WTC11 (cell line): Measurements from ENCODE around the gene NAA80. TPM values are rescaled to one million over a fixed set of nuclear protein-coding genes. Genes with fewer than 3 reads are reported as not detected.

Experiments used
- ATAC-seq: fragments of 200-7000 bp; cut with Tn5 transposase; 2 replicates; pipeline ENCODE4 v1.10.0; 2021; ENCODE audit warnings: mild to moderate bottlenecking, moderate library complexity
- CTCF ChIA-PET: fragments of 300-600 bp; sonication (Branson Sonifier 250); formaldehyde crosslinking; loops from one replicate; lab custom pipeline; 2021; ENCODE audit warnings: antibody characterized with exemption; lab: Charles Lee
- POLR2A ChIA-PET: fragments of 350-600 bp; sonication (Branson Sonifier 250); formaldehyde crosslinking; loops from one replicate; lab custom pipeline; 2021; ENCODE audit warnings: antibody characterized with exemption; lab: Charles Lee
- DNase-seq: peaks from one replicate; pipeline ENCODE4 v3.0.0; 2021; ENCODE audit warnings: low spot score
- H3K27ac Mint-ChIP-seq: 2 replicates; pipeline ENCODE4 v1.8.0; 2021; ENCODE audit warnings: mixed read lengths
- H3K27me3 Mint-ChIP-seq: 2 replicates; pipeline ENCODE4 v1.8.0; 2021; ENCODE audit warnings: low read depth, mild to moderate bottlenecking, moderate library complexity, mixed read lengths
- H3K36me3 Mint-ChIP-seq: 2 replicates; pipeline ENCODE4 v1.8.0; 2021; ENCODE audit warnings: mixed read lengths
- H3K4me1 Mint-ChIP-seq: 2 replicates; pipeline ENCODE4 v1.8.0; 2022; ENCODE audit warnings: mixed read lengths
- H3K4me3 Mint-ChIP-seq: 2 replicates; pipeline ENCODE4 v1.8.0; 2021; ENCODE audit warnings: mild to moderate bottlenecking, moderate library complexity, mixed read lengths
- H3K9me3 Mint-ChIP-seq: 2 replicates; pipeline ENCODE4 v1.8.0; 2021; ENCODE audit warnings: mixed read lengths
- ATF1 ChIP-seq: sonication (generic); formaldehyde crosslinking; IDR thresholded peaks from 2 replicates; pipeline ENCODE4 v1.8.1; 2023; ENCODE audit warnings: mild to moderate bottlenecking, moderate library complexity, missing genetic modification reagents
- CBFB ChIP-seq: sonication (generic); formaldehyde crosslinking; IDR thresholded peaks from 2 replicates; pipeline ENCODE4 v1.8.1; 2022; ENCODE audit warnings: mild to moderate bottlenecking, low read depth, missing genetic modification reagents
- CREB1 ChIP-seq: sonication (generic); formaldehyde crosslinking; IDR thresholded peaks from 2 replicates; pipeline ENCODE4 v1.8.0; 2023; ENCODE audit warnings: mild to moderate bottlenecking, missing genetic modification reagents
- IRF2 ChIP-seq: sonication (generic); formaldehyde crosslinking; IDR thresholded peaks from 2 replicates; pipeline ENCODE4 v1.8.0; 2022; ENCODE audit warnings: low read depth, missing genetic modification reagents, borderline replicate concordance
- JAZF1 ChIP-seq: fragments of 250-450 bp; sonication (Bioruptor Pico); IDR thresholded peaks from 2 replicates; pipeline ENCODE4 v1.9.0; 2021; ENCODE audit warnings: moderate library complexity, mild to moderate bottlenecking, inconsistent platforms
- NFYB ChIP-seq: sonication (generic); formaldehyde crosslinking; conservative IDR thresholded peaks from 2 replicates; pipeline ENCODE4 v1.8.0; 2022; ENCODE audit warnings: low read depth, missing genetic modification reagents
- NR1H2 ChIP-seq: sonication (generic); formaldehyde crosslinking; IDR thresholded peaks from 2 replicates; pipeline ENCODE4 v1.9.0; 2021; ENCODE audit warnings: mild to moderate bottlenecking, moderate library complexity, missing genetic modification reagents
- OVOL2 ChIP-seq: fragments of 250-450 bp; sonication (Bioruptor Pico); IDR thresholded peaks from 2 replicates; pipeline ENCODE4 v1.9.0; 2021; ENCODE audit warnings: mild to moderate bottlenecking, borderline replicate concordance
- PRRX2 ChIP-seq: fragments of 250-450 bp; sonication (Bioruptor Pico); IDR thresholded peaks from 2 replicates; pipeline ENCODE4 v1.8.0; 2021; ENCODE audit warnings: mild to moderate bottlenecking
- SMAD3 ChIP-seq: sonication (generic); formaldehyde crosslinking; IDR thresholded peaks from 2 replicates; pipeline ENCODE4 v1.8.0; 2022; ENCODE audit warnings: missing genetic modification reagents, mild to moderate bottlenecking, borderline replicate concordance
- SMAD4 ChIP-seq: sonication (generic); formaldehyde crosslinking; IDR thresholded peaks from 2 replicates; pipeline ENCODE4 v1.8.0; 2022; ENCODE audit warnings: mild to moderate bottlenecking, missing genetic modification reagents
- SOX15 ChIP-seq: fragments of 250-450 bp; sonication (Bioruptor Pico); IDR thresholded peaks from 2 replicates; pipeline ENCODE4 v1.9.0; 2021; ENCODE audit warnings: mild to moderate bottlenecking
- TCF7 ChIP-seq: sonication (generic); formaldehyde crosslinking; IDR thresholded peaks from 2 replicates; pipeline ENCODE4 v1.8.0; 2022; ENCODE audit warnings: mild to moderate bottlenecking, low read depth, missing genetic modification reagents, moderate library complexity
- TEAD1 ChIP-seq: sonication (generic); formaldehyde crosslinking; IDR thresholded peaks from 2 replicates; pipeline ENCODE4 v1.8.0; 2022; ENCODE audit warnings: mild to moderate bottlenecking, missing genetic modification reagents
- total RNA-seq: library from RNA; stranded (reverse); gene quantifications from 3 replicates; pipeline ENCODE4 v1.2.3, GENCODE V29; 2021
- TF ChIP-seq, protein P1 (sequence below): sonication (generic); formaldehyde crosslinking; IDR thresholded peaks from 2 replicates; pipeline ENCODE4 v1.8.0; 2023; ENCODE audit warnings: missing genetic modification reagents, mild to moderate bottlenecking, borderline replicate concordance
- TF ChIP-seq, protein P2 (sequence below): sonication (generic); formaldehyde crosslinking; IDR thresholded peaks from 2 replicates; pipeline ENCODE4 v1.8.1; 2023; ENCODE audit warnings: mild to moderate bottlenecking, moderate library complexity, missing genetic modification reagents
- TF ChIP-seq, protein P3 (sequence below): sonication (generic); formaldehyde crosslinking; IDR thresholded peaks from 2 replicates; pipeline ENCODE4 v1.8.0; 2023; ENCODE audit warnings: missing genetic modification reagents
- TF ChIP-seq, protein P4 (sequence below): fragments of 250-450 bp; sonication (Bioruptor Pico); IDR thresholded peaks from 2 replicates; pipeline ENCODE4 v2.1.2; 2022; ENCODE audit warnings: mild to moderate bottlenecking, moderate library complexity
- TF ChIP-seq, protein P5 (sequence below): sonication (generic); formaldehyde crosslinking; IDR thresholded peaks from 2 replicates; pipeline ENCODE4 v1.8.1; 2023; ENCODE audit warnings: mild to moderate bottlenecking, missing genetic modification reagents
- TF ChIP-seq, protein P6 (sequence below): sonication (generic); formaldehyde crosslinking; IDR thresholded peaks from 2 replicates; pipeline ENCODE4 v1.8.1; 2022; ENCODE audit warnings: mild to moderate bottlenecking, missing genetic modification reagents, moderate library complexity, borderline replicate concordance
- TF ChIP-seq, protein P7 (sequence below): sonication (generic); formaldehyde crosslinking; IDR thresholded peaks from 2 replicates; pipeline ENCODE4 v1.8.0; 2023; ENCODE audit warnings: mild to moderate bottlenecking, missing genetic modification reagents

Gene NAA80
- total RNA-seq, 1 experiment from 2014 or later, result 17.3 TPM

DNA sequence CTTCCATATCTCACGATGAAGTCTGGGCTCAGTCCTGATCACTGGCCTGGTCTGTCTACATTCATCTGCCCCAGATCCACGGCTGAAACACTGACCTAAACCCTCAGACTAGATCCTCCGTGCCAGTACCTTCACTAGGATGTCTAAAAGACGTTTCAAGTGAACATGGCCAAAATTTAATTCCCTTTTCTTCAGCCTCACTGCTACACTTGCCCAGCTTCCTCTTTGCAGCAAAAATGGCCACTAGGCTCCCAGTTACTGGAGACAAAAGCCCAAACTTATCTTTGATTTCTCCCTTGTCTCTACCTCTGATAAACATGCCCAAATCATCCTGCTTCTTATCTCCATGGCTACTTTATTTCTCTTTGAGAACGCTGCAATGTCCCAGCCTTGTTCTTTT, 39.8 kb upstream of the NAA80 start (continued):
- TF ChIP-seq, protein P1, sequence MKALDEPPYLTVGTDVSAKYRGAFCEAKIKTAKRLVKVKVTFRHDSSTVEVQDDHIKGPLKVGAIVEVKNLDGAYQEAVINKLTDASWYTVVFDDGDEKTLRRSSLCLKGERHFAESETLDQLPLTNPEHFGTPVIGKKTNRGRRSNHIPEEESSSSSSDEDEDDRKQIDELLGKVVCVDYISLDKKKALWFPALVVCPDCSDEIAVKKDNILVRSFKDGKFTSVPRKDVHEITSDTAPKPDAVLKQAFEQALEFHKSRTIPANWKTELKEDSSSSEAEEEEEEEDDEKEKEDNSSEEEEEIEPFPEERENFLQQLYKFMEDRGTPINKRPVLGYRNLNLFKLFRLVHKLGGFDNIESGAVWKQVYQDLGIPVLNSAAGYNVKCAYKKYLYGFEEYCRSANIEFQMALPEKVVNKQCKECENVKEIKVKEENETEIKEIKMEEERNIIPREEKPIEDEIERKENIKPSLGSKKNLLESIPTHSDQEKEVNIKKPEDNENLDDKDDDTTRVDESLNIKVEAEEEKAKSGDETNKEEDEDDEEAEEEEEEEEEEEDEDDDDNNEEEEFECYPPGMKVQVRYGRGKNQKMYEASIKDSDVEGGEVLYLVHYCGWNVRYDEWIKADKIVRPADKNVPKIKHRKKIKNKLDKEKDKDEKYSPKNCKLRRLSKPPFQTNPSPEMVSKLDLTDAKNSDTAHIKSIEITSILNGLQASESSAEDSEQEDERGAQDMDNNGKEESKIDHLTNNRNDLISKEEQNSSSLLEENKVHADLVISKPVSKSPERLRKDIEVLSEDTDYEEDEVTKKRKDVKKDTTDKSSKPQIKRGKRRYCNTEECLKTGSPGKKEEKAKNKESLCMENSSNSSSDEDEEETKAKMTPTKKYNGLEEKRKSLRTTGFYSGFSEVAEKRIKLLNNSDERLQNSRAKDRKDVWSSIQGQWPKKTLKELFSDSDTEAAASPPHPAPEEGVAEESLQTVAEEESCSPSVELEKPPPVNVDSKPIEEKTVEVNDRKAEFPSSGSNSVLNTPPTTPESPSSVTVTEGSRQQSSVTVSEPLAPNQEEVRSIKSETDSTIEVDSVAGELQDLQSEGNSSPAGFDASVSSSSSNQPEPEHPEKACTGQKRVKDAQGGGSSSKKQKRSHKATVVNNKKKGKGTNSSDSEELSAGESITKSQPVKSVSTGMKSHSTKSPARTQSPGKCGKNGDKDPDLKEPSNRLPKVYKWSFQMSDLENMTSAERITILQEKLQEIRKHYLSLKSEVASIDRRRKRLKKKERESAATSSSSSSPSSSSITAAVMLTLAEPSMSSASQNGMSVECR (CRISPR knock-in tag), result no peak
- TF ChIP-seq NFYB (CRISPR knock-in tag), result no peak
- no peak for TF ChIP-seq PRRX2
- TF ChIP-seq SMAD3 (CRISPR knock-in tag), result no peak
- TF ChIP-seq IRF2, result no peak

DNA sequence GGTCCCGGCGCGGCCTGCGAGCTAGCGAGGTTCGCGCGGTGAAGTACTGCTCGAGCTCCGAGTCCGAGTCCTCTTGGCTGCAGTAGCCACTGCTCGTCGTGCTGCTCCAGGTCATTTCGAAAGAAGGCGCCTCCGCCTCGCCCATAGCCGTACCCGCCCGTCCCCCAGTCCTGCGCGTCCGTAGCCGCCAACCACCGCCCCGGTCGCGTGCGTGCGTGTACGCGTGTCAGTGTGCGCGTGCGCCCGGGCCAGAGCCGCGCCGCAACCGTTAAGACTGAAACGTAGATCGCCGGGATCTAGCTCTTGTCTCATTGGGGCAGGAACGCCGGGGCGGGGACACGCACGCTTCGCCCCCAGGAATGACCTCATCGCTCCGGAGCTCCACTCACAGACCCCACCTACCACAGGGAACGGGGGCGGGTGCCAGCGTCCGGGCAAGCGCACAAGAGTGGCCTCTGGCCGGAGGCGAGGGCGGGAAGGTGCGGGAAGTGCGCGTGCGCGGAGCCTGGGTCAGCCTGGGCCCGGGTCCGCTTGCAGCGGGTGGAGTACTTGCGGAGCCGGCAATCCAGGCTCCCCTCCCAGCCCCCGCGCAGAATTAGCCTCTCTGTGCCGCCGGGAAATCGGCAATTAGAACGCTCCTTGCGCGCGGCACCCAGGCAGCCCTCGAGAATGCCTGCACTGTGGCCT, 38.1 kb upstream of the NAA80 start:
- ChIA-PET POLR2A (interaction anchor here (0.6 to 2.4 kb wide), 16 partner anchors 8 to 274 kb away, joined by 3 to 21 read pairs (median 3); partner anchors contain the start of genes CISH, CYB561D2, HEMK1 and HYAL2), CTCF (interaction anchor here (0.6 to 2.7 kb wide), 34 partner anchors 9 to 279 kb away, joined by 3 to 71 read pairs (median 6); partner anchors contain the start of genes C3orf18, CISH, CYB561D2 and GNAI2)
- peak overlapping the region; percentile 95 for H3K4me3 Mint-ChIP-seq
- H3K27ac Mint-ChIP-seq, result peak overlapping the region; percentile 98
- peaks cover 43% of the 10 kb centered on the region for H3K27me3 Mint-ChIP-seq
- H3K9me3 Mint-ChIP-seq, result no peaks in the 10 kb centered on the region
- peak; percentile 91 for ATAC-seq
- H3K36me3 Mint-ChIP-seq, result peaks cover under 1% of the 10 kb centered on the region
- DNase-seq, result peak; percentile 99
- H3K4me1 Mint-ChIP-seq, result peaks cover 33% of the 10 kb centered on the region
- TF ChIP-seq NFYB (CRISPR knock-in tag), result peak; percentile 39
- TF ChIP-seq JAZF1 (CRISPR knock-in tag), result no peak
- TF ChIP-seq, protein P2, sequence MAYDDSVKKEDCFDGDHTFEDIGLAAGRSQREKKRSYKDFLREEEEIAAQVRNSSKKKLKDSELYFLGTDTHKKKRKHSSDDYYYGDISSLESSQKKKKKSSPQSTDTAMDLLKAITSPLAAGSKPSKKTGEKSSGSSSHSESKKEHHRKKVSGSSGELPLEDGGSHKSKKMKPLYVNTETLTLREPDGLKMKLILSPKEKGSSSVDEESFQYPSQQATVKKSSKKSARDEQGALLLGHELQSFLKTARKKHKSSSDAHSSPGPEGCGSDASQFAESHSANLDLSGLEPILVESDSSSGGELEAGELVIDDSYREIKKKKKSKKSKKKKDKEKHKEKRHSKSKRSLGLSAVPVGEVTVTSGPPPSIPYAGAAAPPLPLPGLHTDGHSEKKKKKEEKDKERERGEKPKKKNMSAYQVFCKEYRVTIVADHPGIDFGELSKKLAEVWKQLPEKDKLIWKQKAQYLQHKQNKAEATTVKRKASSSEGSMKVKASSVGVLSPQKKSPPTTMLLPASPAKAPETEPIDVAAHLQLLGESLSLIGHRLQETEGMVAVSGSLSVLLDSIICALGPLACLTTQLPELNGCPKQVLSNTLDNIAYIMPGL, result peak; percentile 42; the same call in 1 of the 2 replicates
- TF ChIP-seq, protein P3, sequence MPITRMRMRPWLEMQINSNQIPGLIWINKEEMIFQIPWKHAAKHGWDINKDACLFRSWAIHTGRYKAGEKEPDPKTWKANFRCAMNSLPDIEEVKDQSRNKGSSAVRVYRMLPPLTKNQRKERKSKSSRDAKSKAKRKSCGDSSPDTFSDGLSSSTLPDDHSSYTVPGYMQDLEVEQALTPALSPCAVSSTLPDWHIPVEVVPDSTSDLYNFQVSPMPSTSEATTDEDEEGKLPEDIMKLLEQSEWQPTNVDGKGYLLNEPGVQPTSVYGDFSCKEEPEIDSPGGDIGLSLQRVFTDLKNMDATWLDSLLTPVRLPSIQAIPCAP, result peak; percentile 58; the same call in 1 of the 2 replicates
- TF ChIP-seq TCF7 (CRISPR knock-in tag), result peak; percentile 14; the same call in 1 of the 2 replicates
- TF ChIP-seq TEAD1 (CRISPR knock-in tag), result peak; percentile 87; the same call in 1 of the 2 replicates
- no peak for TF ChIP-seq SOX15
- TF ChIP-seq, protein P4, sequence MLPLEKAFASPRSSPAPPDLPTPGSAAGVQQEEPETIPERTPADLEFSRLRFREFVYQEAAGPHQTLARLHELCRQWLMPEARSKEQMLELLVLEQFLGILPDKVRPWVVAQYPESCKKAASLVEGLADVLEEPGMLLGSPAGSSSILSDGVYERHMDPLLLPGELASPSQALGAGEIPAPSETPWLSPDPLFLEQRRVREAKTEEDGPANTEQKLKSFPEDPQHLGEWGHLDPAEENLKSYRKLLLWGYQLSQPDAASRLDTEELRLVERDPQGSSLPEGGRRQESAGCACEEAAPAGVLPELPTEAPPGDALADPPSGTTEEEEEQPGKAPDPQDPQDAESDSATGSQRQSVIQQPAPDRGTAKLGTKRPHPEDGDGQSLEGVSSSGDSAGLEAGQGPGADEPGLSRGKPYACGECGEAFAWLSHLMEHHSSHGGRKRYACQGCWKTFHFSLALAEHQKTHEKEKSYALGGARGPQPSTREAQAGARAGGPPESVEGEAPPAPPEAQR (CRISPR knock-in tag), result no peak
- TF ChIP-seq OVOL2 (CRISPR knock-in tag), result no peak
- TF ChIP-seq, protein P5, sequence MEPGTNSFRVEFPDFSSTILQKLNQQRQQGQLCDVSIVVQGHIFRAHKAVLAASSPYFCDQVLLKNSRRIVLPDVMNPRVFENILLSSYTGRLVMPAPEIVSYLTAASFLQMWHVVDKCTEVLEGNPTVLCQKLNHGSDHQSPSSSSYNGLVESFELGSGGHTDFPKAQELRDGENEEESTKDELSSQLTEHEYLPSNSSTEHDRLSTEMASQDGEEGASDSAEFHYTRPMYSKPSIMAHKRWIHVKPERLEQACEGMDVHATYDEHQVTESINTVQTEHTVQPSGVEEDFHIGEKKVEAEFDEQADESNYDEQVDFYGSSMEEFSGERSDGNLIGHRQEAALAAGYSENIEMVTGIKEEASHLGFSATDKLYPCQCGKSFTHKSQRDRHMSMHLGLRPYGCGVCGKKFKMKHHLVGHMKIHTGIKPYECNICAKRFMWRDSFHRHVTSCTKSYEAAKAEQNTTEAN (CRISPR knock-in tag), result peak; percentile 86; the same call in 1 of the 2 replicates
- TF ChIP-seq SMAD4 (CRISPR knock-in tag), result no peak
- no peak for TF ChIP-seq NR1H2 (CRISPR knock-in tag)
- TF ChIP-seq CREB1 (CRISPR knock-in tag), result no peak; the same call in 1 of the 2 replicates
- TF ChIP-seq, protein P6, sequence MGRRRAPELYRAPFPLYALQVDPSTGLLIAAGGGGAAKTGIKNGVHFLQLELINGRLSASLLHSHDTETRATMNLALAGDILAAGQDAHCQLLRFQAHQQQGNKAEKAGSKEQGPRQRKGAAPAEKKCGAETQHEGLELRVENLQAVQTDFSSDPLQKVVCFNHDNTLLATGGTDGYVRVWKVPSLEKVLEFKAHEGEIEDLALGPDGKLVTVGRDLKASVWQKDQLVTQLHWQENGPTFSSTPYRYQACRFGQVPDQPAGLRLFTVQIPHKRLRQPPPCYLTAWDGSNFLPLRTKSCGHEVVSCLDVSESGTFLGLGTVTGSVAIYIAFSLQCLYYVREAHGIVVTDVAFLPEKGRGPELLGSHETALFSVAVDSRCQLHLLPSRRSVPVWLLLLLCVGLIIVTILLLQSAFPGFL (CRISPR knock-in tag), result 0 out of 2 replicates have a peak, but pooled peaks have one; percentile 46
- TF ChIP-seq SMAD3 (CRISPR knock-in tag), result peak; percentile 74; the same call in 1 of the 2 replicates
- TF ChIP-seq CBFB (CRISPR knock-in tag), result 0 out of 2 replicates have a peak, but pooled peaks have one; percentile 10
- TF ChIP-seq, protein P7, sequence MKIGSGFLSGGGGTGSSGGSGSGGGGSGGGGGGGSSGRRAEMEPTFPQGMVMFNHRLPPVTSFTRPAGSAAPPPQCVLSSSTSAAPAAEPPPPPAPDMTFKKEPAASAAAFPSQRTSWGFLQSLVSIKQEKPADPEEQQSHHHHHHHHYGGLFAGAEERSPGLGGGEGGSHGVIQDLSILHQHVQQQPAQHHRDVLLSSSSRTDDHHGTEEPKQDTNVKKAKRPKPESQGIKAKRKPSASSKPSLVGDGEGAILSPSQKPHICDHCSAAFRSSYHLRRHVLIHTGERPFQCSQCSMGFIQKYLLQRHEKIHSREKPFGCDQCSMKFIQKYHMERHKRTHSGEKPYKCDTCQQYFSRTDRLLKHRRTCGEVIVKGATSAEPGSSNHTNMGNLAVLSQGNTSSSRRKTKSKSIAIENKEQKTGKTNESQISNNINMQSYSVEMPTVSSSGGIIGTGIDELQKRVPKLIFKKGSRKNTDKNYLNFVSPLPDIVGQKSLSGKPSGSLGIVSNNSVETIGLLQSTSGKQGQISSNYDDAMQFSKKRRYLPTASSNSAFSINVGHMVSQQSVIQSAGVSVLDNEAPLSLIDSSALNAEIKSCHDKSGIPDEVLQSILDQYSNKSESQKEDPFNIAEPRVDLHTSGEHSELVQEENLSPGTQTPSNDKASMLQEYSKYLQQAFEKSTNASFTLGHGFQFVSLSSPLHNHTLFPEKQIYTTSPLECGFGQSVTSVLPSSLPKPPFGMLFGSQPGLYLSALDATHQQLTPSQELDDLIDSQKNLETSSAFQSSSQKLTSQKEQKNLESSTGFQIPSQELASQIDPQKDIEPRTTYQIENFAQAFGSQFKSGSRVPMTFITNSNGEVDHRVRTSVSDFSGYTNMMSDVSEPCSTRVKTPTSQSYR (CRISPR knock-in tag), result peak; percentile 56; the same call in 1 of the 2 replicates
- no peak for TF ChIP-seq ATF1 (CRISPR knock-in tag)
